Right lobe of liver (tissue), 6 donors: ENCODE measurements around the gene SERTAD1. TPM values are rescaled to one million over a fixed set of nuclear protein-coding genes. Genes with fewer than 3 reads are reported as not detected.

Experiments
- ATAC-seq, 4 donors: fragments of 200-7000 bp; cut with Tn5 transposase; one replicate each; pipeline ENCODE4 v1.9.1; 2020; ENCODE audit warnings: mild to moderate bottlenecking in 4 of 4, moderate library complexity in 4 of 4
- DNase-seq, 3 donors: peaks; one replicate each; pipeline ENCODE4 v3.0.0-alpha.2; 2020
- H3K27ac ChIP-seq, 3 donors: fragments of 200-600 bp; one replicate each; pipeline ENCODE4 v1.8.0; 2022
- H3K27me3 ChIP-seq, 2 donors: fragments of 200-600 bp; one replicate each; pipeline ENCODE4 v1.8.0; 2022
- H3K36me3 ChIP-seq, 4 donors: fragments of 200-600 bp; sonication (generic) in 1 of 4; one replicate each; pipeline versions ENCODE4 v1.5.1 to v1.8.0; 2017 to 2022; ENCODE audit warnings: control low read depth in 1 of 4
- H3K4me1 ChIP-seq, 4 donors: fragments of 200-600 bp; sonication (generic) in 1 of 4; one replicate each; pipeline versions ENCODE4 v1.5.1 to v1.8.0; 2017 to 2022; ENCODE audit warnings: control low read depth in 1 of 4
- H3K4me3 ChIP-seq, 3 donors: fragments of 200-600 bp; one replicate each; pipeline ENCODE4 v1.8.0; 2022
- H3K9me3 ChIP-seq, 4 donors: fragments of 200-600 bp; sonication (generic) in 1 of 4; one replicate each; pipeline versions ENCODE4 v1.5.1 to v1.8.0; 2017 to 2022; ENCODE audit warnings: control low read depth in 1 of 4
- POLR2A ChIP-seq: fragments of 450-650 bp; IDR thresholded peaks from one replicate; pipeline ENCODE4 v1.6.1; 2017; ENCODE audit warnings: antibody characterized with exemption, mild to moderate bottlenecking
- WGBS: methylation state at CpG from one replicate; pipeline ENCODE4 v1.1.6; 2018; ENCODE audit warnings: low coverage, low lambda C conversion rate; ENCODE audit not compliant: insufficient coverage; ENCODE audit errors: missing lambda C conversion rate; 5-methylcytosine and 5-hydroxymethylcytosine counted together
- intact Hi-C, 2 donors: fragments of 100-400 bp; cut with DNase I; formaldehyde crosslinking; loops; one replicate each; pipeline versions ENCODE4 v1.11.2 to v1.14.1; 2022
- total RNA-seq, 6 experiments: library from RNA; depleted of rRNA in 2 of 6; stranded (reverse); fragments of >200 nt in 2 of 6; fragmentation: NEBNext Ultra II Directional in 3 of 6; extraction: Animal tissue kit (Norgen Biotek cat#: 25700) in 3 of 6; gene quantifications; one replicate each; pipeline versions ENCODE4 v1.1.0 to v1.2.4, GENCODE V29; 2016 to 2023
- TF ChIP-seq, protein P1 (sequence below), 4 donors: fragments of 200-600 bp in 3 of 4; fragments of 450-650 bp in 1 of 4; IDR thresholded peaks; one replicate each; pipeline versions ENCODE4 v1.5.1 to v1.8.0; 2016 to 2022; ENCODE audit warnings: antibody characterized with exemption in 4 of 4, mild to moderate bottlenecking in 2 of 4
- donor health status: DM: no; HTN: yes; CAD: no.
- donor health status: DM: no; HTN: no; CAD: no.
- donor health status: DM: no; HTN: no; CAD: no.
- donor health status: DM: no; HTN: yes; CAD: no.
- donor health status: DM: no; HTN: yes; CAD: no.

The SERTAD1 gene
- total RNA-seq, 6 experiments from 2014 or later, result 3.7 to 11.7 (median 6.2) TPM

DNA sequence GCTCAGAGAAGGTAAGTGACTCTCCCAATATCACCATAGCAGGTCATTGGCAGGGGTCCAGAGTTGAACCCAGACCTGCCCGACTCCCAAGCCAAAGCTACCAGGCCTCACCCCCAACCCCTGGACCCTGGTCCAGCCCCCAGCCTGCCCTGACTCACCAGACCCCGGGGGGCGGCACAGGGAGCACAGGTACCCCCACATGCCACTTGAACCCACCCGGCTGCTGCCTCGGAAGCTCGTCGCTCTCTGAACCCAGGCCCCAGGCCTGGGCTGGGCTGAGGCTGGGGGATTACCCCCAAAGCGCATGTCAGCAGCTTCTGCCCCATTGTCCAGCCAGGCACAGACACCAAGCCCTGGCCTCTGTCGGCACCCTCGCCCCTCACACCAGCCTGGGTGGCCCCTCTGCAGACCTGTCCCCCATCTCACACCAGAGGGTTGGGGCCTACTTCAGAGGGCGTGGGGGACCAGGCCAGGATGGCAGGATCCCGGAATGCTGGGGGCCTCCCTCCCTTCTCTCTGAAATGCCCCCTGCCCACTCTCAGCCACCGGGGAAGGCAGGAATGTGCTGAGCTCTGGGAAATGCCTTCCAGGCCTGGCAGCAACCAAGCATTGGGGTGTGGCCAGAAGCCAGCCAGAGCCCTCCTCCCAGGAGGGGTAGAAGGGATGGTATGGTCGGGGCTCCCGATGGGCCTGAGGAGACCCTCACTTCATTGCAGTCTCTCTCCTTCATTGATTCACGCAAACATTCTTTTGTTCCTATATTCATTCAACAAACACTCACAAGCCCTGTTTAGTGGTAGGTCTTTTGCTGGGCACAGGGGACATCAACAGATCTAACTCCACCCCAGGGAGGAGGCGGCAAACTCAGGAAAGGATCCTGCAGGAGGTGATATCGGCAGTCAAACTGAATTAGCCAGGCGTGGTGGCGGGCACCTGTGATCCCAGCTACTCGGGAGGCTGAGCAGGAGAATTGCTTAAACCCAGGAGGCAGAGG, 11.0 kb downstream of the SERTAD1 start:
- Histone ChIP-seq H3K27me3 (no peaks in the 10 kb centered on the region), H3K4me3 (no peak overlapping the region), H3K4me1 (no peaks in the 10 kb centered on the region), H3K36me3 (no peaks in the 10 kb centered on the region), H3K9me3 (no peaks in the 10 kb centered on the region), H3K27ac (no peak overlapping the region)
- TF ChIP-seq, protein P1, sequence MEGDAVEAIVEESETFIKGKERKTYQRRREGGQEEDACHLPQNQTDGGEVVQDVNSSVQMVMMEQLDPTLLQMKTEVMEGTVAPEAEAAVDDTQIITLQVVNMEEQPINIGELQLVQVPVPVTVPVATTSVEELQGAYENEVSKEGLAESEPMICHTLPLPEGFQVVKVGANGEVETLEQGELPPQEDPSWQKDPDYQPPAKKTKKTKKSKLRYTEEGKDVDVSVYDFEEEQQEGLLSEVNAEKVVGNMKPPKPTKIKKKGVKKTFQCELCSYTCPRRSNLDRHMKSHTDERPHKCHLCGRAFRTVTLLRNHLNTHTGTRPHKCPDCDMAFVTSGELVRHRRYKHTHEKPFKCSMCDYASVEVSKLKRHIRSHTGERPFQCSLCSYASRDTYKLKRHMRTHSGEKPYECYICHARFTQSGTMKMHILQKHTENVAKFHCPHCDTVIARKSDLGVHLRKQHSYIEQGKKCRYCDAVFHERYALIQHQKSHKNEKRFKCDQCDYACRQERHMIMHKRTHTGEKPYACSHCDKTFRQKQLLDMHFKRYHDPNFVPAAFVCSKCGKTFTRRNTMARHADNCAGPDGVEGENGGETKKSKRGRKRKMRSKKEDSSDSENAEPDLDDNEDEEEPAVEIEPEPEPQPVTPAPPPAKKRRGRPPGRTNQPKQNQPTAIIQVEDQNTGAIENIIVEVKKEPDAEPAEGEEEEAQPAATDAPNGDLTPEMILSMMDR (IDR thresholded peaks at IDR 0.05), result no peak
- no peak for TF ChIP-seq POLR2A
- intact Hi-C loops, result no loop called here
- 68% methylated on average over 9 of the region's 21 CpGs for WGBS
- DNase-seq (no peak), ATAC-seq (no peak)

DNA sequence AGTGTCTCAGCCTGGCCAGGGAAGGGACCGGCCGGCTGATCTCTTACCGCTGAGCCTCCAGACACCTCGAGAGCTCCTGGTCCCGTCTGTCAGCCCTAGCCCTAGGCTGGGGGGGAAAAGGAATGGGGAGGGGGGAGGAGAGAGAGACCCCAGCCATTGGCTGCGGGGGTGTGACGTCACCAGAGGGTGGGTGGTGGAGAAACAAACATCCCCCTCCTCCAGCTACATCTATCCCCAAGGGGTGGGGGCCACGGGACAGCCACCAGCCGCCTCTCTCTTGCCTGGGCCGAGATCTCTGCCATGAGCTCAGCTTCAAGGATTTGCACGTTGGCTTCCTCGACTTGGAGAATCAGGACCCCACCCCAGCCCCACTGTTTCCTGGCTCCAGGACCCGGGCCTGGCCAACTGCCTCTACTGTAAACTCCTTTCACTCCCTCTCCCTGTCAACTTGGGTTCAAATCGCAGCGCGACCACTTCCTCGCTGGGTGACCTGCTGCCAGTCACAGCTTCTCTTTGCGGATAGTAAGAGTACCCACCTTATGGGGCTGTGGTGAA, 12.4 kb downstream of the SERTAD1 start, which contains the start of gene PRX:
Gene PRX, minus strand, starts transcription at position 88 of the 555 bp plus-strand sequence. CDS start 5,446 bp downstream, outside the sequence.
- H3K27ac ChIP-seq, result no peak within 1 kb of the TSS
- no peaks in the 10 kb centered on the region for H3K9me3 ChIP-seq
- WGBS, result 53% methylated on average over 7 of the region's 18 CpGs
- H3K27me3 ChIP-seq, result no peaks in the 10 kb centered on the region
- ATAC-seq (no peak), DNase-seq (no peak)
- intact Hi-C loops, result no loop called here
- H3K36me3 ChIP-seq, result no peaks in the 10 kb centered on the region
- no peak within 1 kb of the TSS for H3K4me3 ChIP-seq
- H3K4me1 ChIP-seq, result no peaks in the 10 kb centered on the region
- TF ChIP-seq, protein P1 (IDR thresholded peaks at IDR 0.05), result no peak
- no peak for TF ChIP-seq POLR2A

DNA sequence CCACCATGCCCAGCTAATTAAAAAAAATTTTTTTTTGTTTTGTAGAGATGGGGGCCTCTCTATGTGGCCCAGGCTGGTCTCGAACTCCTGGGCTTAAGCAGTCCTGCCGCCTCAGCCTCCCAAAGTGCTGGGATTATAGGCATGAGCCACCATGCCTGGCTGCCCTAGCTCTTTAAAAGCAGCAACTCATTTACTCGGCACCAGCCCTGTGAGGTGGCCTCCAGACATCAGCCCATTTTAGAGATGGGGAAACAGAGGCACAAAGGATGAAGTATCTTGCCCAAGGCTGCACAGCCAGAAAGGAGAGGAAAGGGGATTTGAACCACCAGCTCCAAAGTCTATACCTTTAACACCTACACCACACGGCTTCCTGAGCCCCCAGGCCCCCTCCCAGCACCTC, 12.9 kb downstream of the SERTAD1 start:
- no peak for TF ChIP-seq POLR2A
- TF ChIP-seq, protein P1 (IDR thresholded peaks at IDR 0.05), result no peak
- no peak overlapping the region for H3K4me3 ChIP-seq
- intact Hi-C loops, result no loop called here

DNA sequence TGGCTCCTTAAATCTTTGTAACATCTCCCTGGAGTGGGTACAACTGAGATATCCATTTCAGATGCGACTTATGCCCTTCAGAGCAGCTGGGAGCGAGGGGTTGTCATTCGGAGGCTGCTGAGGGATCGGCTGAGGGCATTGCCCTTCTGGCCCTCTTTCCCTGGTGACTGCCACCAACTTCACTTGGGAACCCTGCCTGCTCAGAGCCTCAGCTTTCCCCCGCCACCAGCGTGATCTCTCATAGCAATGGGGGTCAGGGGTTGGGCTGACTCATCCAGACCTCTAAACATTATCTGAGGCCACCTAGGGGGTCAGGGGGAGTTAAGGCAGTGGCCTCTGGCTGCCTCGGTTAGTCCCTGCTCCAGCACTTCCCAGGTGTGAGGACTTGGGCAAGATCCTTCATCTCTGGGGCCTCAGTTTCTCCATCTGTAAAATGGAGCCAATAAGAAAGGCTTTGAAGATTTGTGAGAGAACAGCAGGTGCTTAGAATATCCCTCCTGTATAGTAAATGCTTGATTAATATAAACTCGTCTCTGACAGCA, 13.8 kb downstream of the SERTAD1 start:
- WGBS, result 40% methylated on average over 1 of the region's 8 CpGs
- DNase-seq, result no peak
- intact Hi-C loops, result no loop called here

More for the DNA sequence above, 12.9 kb downstream of the SERTAD1 start:
- Histone ChIP-seq H3K27ac (no peak overlapping the region), H3K9me3 (no peaks in the 10 kb centered on the region), H3K27me3 (no peaks in the 10 kb centered on the region), H3K4me1 (no peaks in the 10 kb centered on the region), H3K36me3 (no peaks in the 10 kb centered on the region)
- no peak for ATAC-seq
- WGBS, result 37% methylated on average over 2 of the region's 4 CpGs
- DNase-seq, result no peak

More for the DNA sequence above, 13.8 kb downstream of the SERTAD1 start:
- ATAC-seq, result no peak
- no peak for TF ChIP-seq POLR2A
- TF ChIP-seq, protein P1 (IDR thresholded peaks at IDR 0.05), result no peak
- no peaks in the 10 kb centered on the region for H3K4me1 ChIP-seq
- no peak overlapping the region for H3K4me3 ChIP-seq
- no peaks in the 10 kb centered on the region for H3K9me3 ChIP-seq
- no peaks in the 10 kb centered on the region for H3K36me3 ChIP-seq
- H3K27ac ChIP-seq, result no peak overlapping the region
- no peaks in the 10 kb centered on the region for H3K27me3 ChIP-seq
